ENCODE data around the gene BATF3.

DNA sequence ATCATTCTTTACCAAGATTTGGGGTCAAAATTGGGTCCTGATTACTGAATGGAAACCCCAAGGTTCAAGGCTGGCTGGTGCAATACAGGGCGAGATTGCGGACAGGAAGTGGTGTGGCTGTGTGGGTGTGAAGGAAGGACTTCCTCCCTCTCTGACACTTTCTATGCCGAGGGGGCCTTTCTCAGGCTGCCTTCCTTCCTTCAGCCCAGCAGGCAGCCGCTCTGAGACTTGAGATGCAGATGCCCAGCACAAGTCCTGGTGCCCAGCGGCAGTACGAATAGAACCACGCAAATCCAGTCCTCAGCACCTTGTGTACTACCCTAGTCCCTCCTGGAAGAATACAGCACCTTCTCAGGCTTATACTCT lies 16.3 kb downstream of the BATF3 start:
- TF ChIP-seq, protein P1, sequence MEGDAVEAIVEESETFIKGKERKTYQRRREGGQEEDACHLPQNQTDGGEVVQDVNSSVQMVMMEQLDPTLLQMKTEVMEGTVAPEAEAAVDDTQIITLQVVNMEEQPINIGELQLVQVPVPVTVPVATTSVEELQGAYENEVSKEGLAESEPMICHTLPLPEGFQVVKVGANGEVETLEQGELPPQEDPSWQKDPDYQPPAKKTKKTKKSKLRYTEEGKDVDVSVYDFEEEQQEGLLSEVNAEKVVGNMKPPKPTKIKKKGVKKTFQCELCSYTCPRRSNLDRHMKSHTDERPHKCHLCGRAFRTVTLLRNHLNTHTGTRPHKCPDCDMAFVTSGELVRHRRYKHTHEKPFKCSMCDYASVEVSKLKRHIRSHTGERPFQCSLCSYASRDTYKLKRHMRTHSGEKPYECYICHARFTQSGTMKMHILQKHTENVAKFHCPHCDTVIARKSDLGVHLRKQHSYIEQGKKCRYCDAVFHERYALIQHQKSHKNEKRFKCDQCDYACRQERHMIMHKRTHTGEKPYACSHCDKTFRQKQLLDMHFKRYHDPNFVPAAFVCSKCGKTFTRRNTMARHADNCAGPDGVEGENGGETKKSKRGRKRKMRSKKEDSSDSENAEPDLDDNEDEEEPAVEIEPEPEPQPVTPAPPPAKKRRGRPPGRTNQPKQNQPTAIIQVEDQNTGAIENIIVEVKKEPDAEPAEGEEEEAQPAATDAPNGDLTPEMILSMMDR (IDR thresholded peaks at IDR 0.05; ENCODE audit: extremely low read depth in 1 of 2, insufficient read depth in 1 of 2, low read depth in 1 of 2, low read length in 2 of 2): no peak
- no peak for TF ChIP-seq POLR2AphosphoS5 (IDR thresholded peaks at IDR 0.05; ENCODE audit: insufficient read depth, low read depth, low read length)
- TF ChIP-seq EZH2 (IDR thresholded peaks at IDR 0.05; ENCODE audit: borderline replicate concordance, low read depth, low read length, severe bottlenecking): no peak
- TF ChIP-seq POLR2A (IDR thresholded peaks at IDR 0.05; ENCODE audit: low read depth, low read length): no peak
- no peak for TF ChIP-seq FOS (IDR thresholded peaks at IDR 0.05; ENCODE audit: borderline replicate concordance, insufficient read depth, low read length)
- TF ChIP-seq GATA2 (IDR thresholded peaks at IDR 0.05; ENCODE audit: insufficient read depth, insufficient read length, low read depth, low read length): no peak

Measured in endothelial cell of umbilical vein (primary cell).